ENCODE results near the gene HSD17B11. TPM values are rescaled to one million over a fixed set of nuclear protein-coding genes. Genes with fewer than 3 reads are reported as not detected.
A peak's percentile ranks its signal among the peaks of the same experiment; 100 is the strongest.
"Not testable (repeated sequence)": the region's sequence is repeated elsewhere in the genome, so short reads cannot be mapped to it uniquely, and the experiment has no call there.

Gene HSD17B11
- total RNA-seq, 2 donors from 2014 or later: 16.6 to 30.1 TPM

DNA sequence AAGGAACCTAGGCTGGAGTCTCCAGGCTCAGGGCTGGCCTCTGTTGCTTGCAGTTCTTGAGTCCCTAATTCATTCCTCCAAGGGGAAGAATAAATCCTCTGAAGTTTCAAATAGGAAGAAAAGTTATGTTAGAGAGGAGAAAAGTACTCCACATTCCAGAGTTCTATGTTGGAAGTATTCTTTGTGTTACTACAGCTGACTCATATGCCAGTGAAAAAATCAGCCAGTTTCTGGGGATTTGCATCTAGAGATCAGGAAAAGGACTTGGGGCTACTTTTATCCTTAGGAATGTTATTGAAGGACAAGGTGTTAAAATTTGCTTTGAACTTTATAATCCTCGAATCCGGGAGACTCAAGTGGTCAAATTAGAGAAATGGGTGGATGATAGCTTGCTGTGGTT lies 19.7 kb upstream of the HSD17B11 start:
- ATAC-seq: no peak
- H3K9me3 Mint-ChIP-seq: no peaks in the 10 kb centered on the region
- H3K36me3 Mint-ChIP-seq: no peaks in the 10 kb centered on the region
- H3K27ac Mint-ChIP-seq: no peak overlapping the region
- DNase-seq (ENCODE audit: low spot score in 2 of 2): no peak

DNA sequence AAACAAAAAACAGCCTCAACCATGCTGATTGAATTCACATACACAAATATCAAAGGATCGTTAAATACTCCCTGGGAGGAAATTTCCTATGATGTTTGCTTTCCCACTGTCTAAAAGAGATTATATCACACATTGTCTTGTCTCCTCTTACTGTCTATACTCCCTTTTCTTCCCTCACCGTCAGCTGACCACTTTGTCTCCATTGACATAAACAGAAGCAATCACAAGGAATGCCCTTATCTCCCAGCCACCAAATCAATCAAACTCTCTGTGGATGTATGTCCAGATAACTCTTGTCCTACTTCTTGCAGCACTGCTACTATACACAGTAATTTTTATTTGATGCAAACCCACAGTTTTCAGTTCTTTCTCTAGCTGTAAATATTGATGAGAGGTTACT lies 19.2 kb upstream of the HSD17B11 start:
- H3K36me3 Mint-ChIP-seq: no peaks in the 10 kb centered on the region
- H3K9me3 Mint-ChIP-seq: no peaks in the 10 kb centered on the region
- ATAC-seq: no peak
- no peak for DNase-seq (ENCODE audit: low spot score in 2 of 2)
- no peak overlapping the region for H3K27ac Mint-ChIP-seq

DNA sequence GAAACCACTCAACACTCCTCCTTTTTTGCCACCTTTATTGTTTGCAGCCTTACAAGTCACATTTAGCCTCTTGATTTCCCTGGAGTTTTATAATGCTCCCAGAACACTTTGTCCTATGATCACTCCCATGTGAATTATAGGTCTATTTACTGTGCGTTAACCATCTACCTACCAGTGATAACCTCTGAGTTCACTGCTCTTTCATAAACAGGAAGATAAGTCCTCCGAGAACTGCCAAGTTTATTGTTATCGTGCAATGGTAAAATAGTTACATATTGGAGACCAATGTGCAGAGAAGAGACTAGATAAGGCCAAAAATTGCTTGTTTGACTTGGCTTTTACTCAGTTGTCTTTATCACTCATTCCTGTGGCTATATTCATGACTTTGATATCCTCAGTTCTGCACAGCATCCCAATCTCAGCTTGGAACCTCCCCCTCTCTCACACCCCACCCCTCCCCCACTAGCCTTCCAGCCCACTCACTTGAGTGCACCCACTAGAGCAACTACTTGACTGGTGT lies 18.5 kb upstream of the HSD17B11 start:
- DNase-seq (ENCODE audit: low spot score in 2 of 2): no peak
- no peak for ATAC-seq
- H3K27ac Mint-ChIP-seq: no peak overlapping the region
- no peaks in the 10 kb centered on the region for H3K9me3 Mint-ChIP-seq
- H3K36me3 Mint-ChIP-seq: no peaks in the 10 kb centered on the region

DNA sequence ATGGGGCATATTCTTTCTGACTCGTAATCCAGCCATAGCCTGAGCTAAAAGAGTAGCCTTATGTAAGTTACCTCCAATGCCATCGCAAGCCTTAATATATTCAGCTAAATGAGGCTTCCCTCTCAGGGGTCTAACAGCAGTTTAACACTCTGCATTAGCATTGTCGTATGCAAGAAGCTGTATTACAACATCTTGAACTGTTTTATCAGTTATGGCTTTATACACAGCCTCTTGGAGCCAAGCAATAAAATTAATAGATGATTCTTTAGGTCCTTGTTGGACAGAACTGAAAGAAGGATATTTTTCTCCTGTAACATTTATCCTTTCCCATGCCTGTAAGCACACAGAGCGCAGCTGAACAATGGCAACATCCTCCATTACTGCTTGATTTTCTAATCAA lies 15.9 kb upstream of the HSD17B11 start:
- ATAC-seq; H3K36me3 Mint-ChIP-seq; H3K9me3 Mint-ChIP-seq; DNase-seq (ENCODE audit: low spot score in 2 of 2): not testable (repeated sequence)
- peak overlapping the region in 1 of 2 donors; percentile 47 for H3K27ac Mint-ChIP-seq

DNA sequence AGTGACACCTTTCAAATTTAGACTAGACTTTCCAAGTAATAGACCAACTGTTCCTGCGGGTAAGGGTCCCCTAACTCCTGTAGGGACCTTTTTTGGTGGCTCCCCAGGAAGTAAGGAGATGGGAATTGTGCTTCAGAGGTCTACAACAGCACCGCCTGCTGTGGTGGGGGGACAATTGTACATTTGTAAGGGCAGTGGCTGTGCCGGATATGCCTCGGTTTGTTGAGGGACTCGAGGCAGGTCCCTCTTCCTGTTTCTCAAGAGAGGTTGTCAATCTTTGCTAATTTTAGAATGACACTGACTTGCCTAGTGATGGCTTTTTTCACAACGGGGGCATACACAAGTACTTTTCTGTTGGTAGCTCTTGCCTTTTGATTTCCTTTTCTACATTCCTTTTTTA lies 15.5 kb upstream of the HSD17B11 start:
- H3K9me3 Mint-ChIP-seq: no peaks in the 10 kb centered on the region
- no peaks in the 10 kb centered on the region for H3K36me3 Mint-ChIP-seq
- DNase-seq (ENCODE audit: low spot score in 2 of 2): no peak
- ATAC-seq: no peak
- peak overlapping the region in 1 of 2 donors; percentile 47 for H3K27ac Mint-ChIP-seq

DNA sequence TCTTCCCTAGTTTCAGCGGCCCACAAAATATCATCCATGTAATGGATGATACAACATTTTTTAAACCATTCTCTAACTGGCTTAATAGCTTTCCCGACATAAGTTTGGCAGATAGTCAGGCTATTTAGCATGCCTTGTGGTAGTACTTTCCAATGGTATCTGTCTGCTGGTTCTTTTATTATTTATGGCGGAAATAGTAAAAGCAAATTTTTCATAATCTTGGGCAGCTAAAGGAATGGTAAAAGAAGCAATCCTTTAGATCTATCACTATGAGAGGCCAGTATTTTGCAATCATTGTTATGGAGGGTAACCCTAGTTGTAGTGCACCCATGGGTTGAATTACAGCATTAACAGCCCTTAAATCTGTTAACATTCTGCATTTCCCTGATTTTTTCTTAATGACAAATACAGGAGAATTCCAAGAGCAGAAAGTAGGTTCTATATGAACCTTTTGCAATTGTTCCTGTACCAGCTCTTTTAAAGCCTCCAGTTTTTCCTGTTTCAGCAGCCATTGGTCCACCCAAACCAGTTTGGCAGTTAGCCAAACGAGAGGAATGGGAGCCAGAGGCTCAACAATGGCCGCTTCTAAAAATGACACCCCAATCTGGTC lies 14.3 kb upstream of the HSD17B11 start:
- DNase-seq (ENCODE audit: low spot score in 2 of 2) (no peak), ATAC-seq (no peak)
- Mint-ChIP-seq H3K9me3 (no peaks in the 10 kb centered on the region), H3K36me3 (no peaks in the 10 kb centered on the region), H3K27ac (no peak overlapping the region)

DNA sequence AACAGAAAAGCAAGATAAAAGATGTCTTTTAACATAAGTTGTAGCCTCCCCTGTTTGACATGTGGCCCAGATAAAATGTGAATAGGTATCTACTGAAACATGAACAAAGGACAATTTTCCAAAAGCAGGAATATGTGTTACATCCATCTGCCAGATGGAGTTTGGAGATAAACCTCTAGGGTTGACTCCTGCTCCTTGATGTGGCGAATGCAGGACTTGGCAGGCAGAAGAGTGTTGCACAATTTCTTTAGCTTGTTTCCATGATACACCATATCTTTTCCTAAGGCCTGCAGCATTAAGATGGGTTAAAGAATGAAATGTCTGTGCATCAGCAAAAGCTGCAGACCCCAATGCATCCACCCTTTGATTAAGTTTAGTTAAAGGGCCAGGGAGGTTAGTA lies 12.7 kb upstream of the HSD17B11 start:
- ATAC-seq; H3K27ac Mint-ChIP-seq; DNase-seq (ENCODE audit: low spot score in 2 of 2); H3K36me3 Mint-ChIP-seq; H3K9me3 Mint-ChIP-seq: not testable (repeated sequence)

DNA sequence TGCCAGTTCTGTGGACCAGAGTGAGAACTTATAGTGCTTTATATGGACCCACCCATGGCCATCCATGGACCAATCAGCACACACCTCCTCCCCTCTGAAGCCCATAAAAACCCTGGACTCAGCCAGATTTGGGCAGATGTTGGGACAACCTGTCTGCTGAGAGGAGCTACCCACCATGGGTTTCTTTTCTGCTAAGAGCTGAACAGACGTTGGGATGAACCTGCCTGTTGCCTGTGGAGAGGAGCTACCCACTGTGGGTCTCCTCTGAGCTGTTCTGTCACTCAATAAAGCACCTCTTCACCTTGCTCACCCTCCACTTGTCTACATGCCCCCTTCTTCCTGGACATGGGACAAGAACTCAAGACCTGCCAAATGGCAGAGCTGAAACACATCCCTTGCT lies 9.0 kb upstream of the HSD17B11 start:
- ATAC-seq (no peak), DNase-seq (ENCODE audit: low spot score in 2 of 2) (no peak)
- Mint-ChIP-seq H3K9me3 (no peaks in the 10 kb centered on the region), H3K36me3 (no peaks in the 10 kb centered on the region), H3K27ac (no peak overlapping the region)

DNA sequence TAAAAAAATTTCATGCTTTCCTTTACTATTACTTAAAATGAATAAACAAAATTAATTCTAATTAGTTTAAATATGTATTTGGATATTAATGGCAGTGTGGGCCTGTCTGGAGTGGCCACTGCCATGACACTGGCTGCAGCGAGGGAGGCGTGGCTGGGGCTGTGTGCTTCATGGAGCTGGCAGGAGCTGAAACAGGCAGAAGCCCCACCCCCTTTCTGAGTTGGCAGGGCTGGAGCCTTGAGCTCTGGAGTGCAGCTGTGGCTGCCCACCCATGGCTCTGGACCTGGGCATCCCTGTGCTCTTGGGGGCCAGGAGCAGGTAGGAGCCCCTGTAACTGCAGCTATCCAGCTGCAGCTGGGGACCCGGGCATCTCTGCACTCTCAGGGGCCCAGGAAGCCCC lies 8.2 kb upstream of the HSD17B11 start:
- no peak overlapping the region for H3K27ac Mint-ChIP-seq
- ATAC-seq (no peak), DNase-seq (ENCODE audit: low spot score in 2 of 2) (no peak)
- no peaks in the 10 kb centered on the region for H3K9me3 Mint-ChIP-seq
- no peaks in the 10 kb centered on the region for H3K36me3 Mint-ChIP-seq

DNA sequence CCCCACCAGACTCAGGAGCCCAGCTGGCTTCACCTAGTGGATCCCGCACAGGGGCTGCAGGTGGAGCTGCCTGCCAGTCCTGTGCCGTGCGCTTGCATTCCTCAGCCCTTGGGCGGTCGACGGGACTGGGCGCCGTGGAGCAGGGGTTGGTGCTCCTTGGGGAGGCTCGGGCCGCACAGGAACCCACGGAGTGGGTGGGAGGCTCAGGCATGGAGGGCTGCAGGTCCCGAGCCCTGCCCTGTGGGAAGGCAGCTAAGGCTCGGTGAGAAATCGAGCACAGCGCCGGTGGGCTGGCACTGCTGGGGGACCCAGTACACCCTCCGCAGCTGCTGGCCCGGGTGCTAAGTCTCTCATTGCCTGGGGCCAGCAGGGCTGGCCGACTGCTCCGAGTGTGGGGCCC lies 4.9 kb upstream of the HSD17B11 start:
- not testable (repeated sequence) for H3K9me3 Mint-ChIP-seq; H3K36me3 Mint-ChIP-seq; ATAC-seq; DNase-seq (ENCODE audit: low spot score in 2 of 2); H3K27ac Mint-ChIP-seq

DNA sequence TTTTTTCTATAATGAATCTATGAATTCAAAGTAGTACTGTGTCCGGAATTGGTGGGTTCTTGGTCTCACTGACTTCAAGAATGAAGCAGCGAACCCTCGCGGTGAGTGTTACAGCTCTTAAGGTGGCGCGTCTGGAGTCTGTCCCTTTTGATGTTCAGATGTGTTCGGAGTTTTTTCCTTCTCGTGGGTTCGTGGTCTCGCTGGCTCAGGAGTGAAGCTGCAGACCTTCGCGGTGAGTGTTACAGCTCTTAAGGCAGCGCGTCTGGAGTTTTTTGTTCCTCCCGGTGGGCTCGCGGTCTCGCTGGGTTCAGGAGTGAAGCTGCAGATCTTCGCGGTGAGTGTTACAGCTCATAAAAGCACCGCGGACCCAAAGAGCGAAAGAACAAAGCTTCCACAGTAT lies 4.1 kb upstream of the HSD17B11 start:
- ATAC-seq; H3K27ac Mint-ChIP-seq; DNase-seq (ENCODE audit: low spot score in 2 of 2); H3K9me3 Mint-ChIP-seq: not testable (repeated sequence)
- H3K36me3 Mint-ChIP-seq: peaks cover 0 to 14% of the 10 kb centered on the region in 2 donors

DNA sequence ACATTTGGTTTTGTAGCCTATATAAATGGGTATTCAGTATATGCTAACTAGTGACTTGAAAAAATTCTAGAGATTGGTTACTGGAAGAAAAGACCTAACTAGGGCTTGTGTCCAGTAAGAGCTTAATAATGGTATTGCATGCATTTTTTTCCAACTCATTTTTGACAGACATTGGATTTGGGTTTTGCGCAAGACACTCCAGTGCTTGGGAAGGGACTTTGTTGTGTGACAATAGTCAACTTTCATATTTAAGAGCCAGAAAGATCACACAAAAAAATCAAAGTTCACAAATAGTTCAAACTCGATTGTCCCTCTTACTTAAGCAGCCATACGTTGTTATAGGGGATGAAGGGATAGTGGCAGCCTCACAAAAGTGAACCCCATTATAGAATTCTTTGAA lies 1.2 kb upstream of the HSD17B11 start:
- ATAC-seq: no peak
- Mint-ChIP-seq H3K9me3 (peaks cover 0 to 10% of the 10 kb centered on the region in 2 donors), H3K27ac (no peak overlapping the region)

DNA sequence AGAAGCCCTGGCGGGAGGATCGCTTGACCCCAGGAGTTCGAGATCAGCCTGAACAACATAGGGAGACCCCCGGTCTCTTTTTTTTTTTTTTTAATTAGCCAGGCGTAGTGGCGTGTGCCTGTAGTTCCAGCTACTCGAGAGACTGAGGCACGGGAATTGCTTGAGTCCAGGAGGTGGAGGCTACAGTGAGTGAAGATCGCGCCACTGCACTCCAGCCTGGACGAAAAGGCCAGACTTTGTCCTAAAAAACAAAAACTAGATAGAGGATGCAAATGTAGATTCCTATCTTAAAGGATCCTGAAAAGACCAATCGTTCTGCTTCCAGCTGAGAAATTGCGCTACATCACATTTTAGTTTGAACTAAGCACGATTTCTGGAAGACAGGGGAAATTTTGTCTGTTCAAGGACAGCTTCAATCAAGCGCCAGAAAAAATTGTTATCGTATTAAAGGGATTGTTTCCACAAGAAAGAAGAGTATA lies 627 bp upstream of the HSD17B11 start:
- DNase-seq (ENCODE audit: low spot score in 2 of 2): peak in 1 of 2 donors; percentile 7
- peaks cover 14 to 19% of the 10 kb centered on the region in 2 donors for H3K36me3 Mint-ChIP-seq
- peak; percentile 25 to 31 for ATAC-seq
- peaks cover 0 to 10% of the 10 kb centered on the region in 2 donors for H3K9me3 Mint-ChIP-seq
- H3K27ac Mint-ChIP-seq: peak overlapping the region; percentile 87 to 91

More for the DNA sequence above, 1.2 kb upstream of the HSD17B11 start:
- peaks cover 13 to 14% of the 10 kb centered on the region in 2 donors for H3K36me3 Mint-ChIP-seq
- no peak for DNase-seq (ENCODE audit: low spot score in 2 of 2)

DNA sequence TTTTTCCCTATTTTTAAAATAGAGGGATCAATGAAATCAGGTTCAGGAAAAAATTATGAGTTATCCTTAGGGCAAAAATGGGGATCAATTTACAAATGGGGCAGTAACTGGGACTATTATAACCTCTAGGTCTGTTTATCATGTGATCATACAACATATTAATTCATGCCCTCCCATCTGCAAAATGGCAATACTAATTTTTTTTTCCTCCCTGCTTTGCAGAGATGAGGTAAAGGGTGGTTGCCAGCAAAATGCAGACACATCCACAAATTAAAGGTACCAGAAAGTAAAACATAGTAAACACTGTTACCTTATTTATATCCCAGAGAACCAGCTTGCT lies 467 bp downstream of the HSD17B11 start:
- peaks cover 14 to 23% of the 10 kb centered on the region in 2 donors for H3K36me3 Mint-ChIP-seq
- peak overlapping the region; percentile 52 to 91 for H3K27ac Mint-ChIP-seq
- H3K9me3 Mint-ChIP-seq: peaks cover 0 to 10% of the 10 kb centered on the region in 2 donors
- ATAC-seq: no peak
- no peak for DNase-seq (ENCODE audit: low spot score in 2 of 2)

DNA sequence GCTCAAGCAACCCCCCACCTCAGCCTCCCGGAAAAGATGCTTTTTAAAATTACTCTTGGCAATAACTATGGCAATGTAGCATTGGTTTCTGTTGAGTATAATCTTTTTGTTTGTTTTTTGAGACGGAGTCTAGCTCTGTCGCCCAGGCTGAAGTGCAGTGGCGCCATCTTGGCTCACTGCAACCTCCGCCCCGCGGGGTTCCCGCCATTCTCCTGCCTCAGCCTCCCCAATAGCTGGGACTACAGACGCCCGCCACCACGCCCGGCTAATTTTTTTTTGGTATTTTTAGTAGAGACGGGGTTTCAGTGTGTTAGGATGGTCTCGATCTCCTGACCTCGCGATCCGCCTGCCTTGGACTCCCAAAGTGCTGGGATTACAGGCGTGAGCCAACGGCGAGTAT lies 933 bp downstream of the HSD17B11 start:
- Mint-ChIP-seq H3K9me3 (peaks cover 0 to 12% of the 10 kb centered on the region in 2 donors), H3K27ac (peak overlapping the region; percentile 52 to 91), H3K36me3 (peaks cover 14 to 26% of the 10 kb centered on the region in 2 donors)
- not testable (repeated sequence) for ATAC-seq; DNase-seq (ENCODE audit: low spot score in 2 of 2)

DNA sequence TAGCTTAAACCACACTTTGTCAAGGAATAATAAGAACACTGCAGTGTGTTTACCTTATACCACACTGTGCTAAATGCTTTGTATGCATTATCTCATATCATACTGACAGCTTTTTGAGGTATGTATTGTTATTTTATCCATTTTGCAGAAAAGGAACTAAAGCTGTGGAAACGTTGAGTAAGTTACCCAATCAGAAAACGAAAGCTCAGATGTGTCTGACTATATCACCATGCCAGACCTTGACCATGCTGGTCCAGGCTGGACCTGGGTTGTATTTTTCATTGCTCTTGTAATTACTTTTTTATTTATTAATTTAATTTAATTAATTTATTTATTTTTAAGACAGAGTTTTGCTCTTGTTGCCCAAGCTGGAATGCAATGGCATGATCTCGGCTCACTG lies 2.1 kb downstream of the HSD17B11 start:
- no peak overlapping the region for H3K27ac Mint-ChIP-seq

DNA sequence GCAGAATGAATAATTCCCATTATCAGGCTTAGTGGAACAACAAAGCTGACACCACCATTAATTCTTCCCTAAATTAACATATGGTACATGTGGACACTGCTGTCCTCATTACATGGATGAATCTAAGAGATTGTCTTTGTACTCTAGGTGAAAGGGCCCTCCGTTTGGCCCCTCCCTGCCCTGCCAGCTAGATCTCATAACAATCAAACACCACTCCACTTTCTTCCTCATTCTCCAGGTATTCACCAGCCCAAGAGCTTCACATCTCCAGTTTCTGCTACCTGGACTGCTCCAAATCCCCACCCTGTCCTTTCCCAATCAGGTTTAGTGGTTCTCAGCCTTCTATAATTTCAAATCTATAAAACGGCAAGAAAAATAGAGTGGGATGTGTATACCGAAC lies 3.8 kb downstream of the HSD17B11 start:
- no peak for DNase-seq (ENCODE audit: low spot score in 2 of 2)
- no peak overlapping the region for H3K27ac Mint-ChIP-seq
- ATAC-seq: no peak
- H3K9me3 Mint-ChIP-seq: peaks cover 0 to 16% of the 10 kb centered on the region in 2 donors
- H3K36me3 Mint-ChIP-seq: peaks cover 14 to 32% of the 10 kb centered on the region in 2 donors

More for the DNA sequence above, 2.1 kb downstream of the HSD17B11 start:
- peaks cover 0 to 16% of the 10 kb centered on the region in 2 donors for H3K9me3 Mint-ChIP-seq
- DNase-seq (ENCODE audit: low spot score in 2 of 2): no peak
- no peak for ATAC-seq
- peaks cover 14 to 32% of the 10 kb centered on the region in 2 donors for H3K36me3 Mint-ChIP-seq
